ENCODE results near the gene HLCS.
A peak's percentile ranks its signal among the peaks of the same experiment; 100 is the strongest.
"Not testable (repeated sequence)": the region's sequence is repeated elsewhere in the genome, so short reads cannot be mapped to it uniquely, and the experiment has no call there.

Gene HLCS

DNA sequence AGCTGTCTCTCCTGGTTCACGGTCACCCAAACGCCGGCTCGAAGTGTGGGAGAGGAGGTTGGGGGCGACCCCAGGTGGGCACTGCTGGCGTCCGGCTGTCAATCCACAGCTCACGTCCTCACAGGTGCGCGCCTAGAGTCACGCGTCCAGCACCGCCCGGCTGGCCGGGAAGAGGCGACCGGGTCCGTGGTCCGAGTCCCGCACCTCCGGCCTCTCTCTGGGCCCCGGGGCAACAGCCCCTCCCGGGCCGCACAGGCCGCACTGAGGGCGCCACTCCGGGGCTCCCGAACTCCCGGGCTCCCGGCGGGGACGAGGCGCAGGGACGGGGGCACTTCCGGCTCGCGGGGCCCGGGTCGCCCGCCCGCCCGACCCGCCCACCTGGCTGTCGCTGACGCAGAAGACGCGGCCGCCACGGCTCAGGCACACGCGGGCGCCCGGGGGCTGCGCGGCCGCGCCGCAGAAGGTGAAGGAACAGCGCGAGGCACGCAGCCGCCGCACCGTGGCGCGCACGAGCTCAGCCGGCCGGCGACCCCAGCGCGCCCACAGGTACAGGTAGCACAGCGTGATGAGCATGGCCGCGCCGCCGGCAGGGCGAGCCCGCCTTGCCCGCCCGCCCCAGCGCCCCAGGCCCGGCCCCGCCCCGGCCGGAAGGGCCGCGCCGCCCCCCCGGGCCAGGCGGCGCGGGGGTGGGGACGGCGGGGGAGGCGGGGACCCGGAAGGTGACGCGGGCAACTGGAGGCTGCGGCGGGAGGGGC lies at the start of gene HLCS:
Gene HLCS, minus strand, starts transcription at position 604 of the 755 bp plus-strand sequence. Its CDS starts 31 bp downstream, at position 573.
- peak; percentile 43 to 52 for DNase-seq (ENCODE audit: low read depth in 2 of 2)

DNA sequence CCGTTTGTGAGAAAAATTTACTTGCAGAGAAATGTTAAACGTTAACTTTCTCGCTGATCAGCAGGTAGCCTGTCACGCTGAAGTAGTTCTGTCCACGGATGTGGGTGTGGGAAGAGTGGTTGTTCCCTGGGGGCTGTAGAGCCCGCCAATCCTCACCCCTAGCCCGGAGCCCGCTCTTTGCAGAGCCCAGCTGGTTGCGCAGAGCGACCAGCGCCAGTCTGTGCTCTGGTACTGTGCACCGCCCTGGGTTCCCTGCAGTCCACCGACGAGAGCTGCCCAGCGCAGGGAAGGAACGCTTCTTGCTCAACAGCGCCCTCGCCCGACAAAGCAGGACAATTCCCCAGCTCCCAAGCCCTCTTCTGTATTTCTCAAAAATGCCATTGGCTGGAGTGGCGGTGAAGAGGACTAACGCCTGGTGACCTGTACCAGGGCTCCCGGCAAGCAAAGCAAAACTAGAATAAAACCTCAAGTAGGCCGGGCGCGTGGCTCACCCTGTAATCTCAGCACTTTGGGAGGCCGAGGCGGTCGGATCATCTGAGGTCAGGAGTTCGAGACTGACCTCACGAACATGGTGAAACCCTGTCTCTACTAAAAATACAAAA lies 43.4 kb upstream of the HLCS start:
- peak; percentile 56 to 66 for DNase-seq (ENCODE audit: low read depth in 2 of 2)

DNA sequence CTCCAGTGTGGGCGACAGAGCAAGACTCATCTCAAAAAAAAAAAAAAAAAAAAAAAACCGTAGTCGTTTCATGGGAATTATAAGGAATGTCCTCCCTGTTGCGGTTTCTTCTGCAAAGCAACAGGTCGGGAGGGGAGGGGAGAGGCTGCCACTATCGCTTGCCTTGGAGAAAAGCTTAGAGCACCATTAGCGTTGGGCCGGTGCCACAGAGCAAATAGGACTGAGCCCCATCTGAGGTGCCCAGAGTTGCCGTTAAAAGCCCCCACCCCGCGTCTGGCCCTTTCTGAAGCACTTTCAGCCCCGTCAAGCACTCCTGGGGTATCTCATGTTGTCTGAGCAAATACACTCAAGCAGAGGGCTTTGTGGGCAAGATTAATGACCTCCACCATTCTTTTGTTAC lies 42.3 kb upstream of the HLCS start:
- no peak for DNase-seq (ENCODE audit: low read depth in 2 of 2)

DNA sequence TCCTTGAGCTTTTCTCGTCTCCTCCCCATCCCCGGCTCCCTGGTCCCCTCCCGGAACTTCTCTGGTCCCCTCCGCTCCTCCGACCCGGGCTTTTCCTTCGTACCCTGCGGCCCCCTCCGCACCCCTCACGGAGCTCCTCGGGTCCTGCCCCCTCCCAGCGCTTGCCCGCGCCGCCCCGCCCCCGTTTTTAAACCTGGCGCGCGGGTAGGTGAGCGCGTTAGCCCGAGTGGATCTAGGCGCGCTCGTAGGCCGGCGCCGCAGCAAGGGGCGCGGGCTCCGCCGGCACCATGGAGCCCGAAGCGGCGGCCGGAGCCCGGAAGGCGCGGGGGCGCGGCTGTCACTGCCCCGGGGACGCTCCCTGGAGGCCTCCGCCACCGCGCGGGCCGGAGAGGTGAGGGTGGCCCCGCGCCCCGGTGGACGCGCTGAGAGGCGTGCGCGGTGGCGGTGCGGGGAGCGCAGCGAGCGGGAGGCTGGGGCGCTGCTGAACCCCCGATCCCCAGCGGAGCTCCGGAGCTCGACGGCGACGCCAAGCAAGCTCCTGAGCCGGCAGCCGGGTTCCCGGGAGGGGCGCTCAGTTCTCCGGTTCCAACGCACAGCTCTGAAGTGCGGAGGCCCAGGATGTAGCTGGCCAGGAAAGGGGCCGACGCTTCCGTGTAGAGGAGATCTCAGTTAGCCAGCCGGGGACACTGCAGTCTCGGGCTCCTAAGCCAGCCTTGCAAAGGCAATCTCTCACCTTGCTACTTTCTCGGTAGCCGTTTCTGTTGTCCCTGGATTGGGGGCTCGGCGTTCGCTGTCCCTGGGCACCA lies 40.2 kb upstream of the HLCS start, which contains the start of gene RIPPLY3:
Gene RIPPLY3, plus strand, starts transcription at position 217 of the 806 bp plus-strand sequence. Its CDS starts 71 bp downstream, at position 288.
- no peak for DNase-seq (ENCODE audit: low read depth in 2 of 2)

GRCh38 chr21:37005548-37006485 lies 39.3 kb upstream of the HLCS start:
- no peak for DNase-seq (ENCODE audit: low read depth in 2 of 2)

DNA sequence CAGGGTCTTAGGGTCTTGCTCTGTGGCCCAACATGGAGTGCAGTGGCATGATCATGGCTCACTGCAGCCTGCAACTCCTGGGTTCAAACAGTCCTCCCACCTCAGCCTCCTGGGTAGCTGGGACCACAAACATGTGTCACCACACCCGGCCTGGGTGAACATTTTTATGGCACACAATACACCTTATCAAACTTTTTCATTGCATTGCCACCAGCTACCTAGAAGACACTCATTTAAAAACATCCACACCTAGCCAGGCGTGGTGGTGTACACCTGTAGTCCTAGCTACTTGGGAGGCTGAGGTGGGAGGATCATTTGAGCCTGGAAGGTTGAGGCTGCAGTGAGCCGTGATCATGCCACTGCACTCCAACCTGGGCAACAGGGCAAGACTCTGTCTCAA lies 37.4 kb upstream of the HLCS start:
- DNase-seq (ENCODE audit: low read depth in 2 of 2) = not testable (repeated sequence)

- DNase-seq (ENCODE audit: low read depth in 2 of 2) = not testable (repeated sequence)
Measured at GRCh38 chr21:37002851-37003250, 36.4 kb upstream of the HLCS start.

- no peak for DNase-seq (ENCODE audit: low read depth in 2 of 2)
Measured at GRCh38 chr21:37001441-37001840, 35.0 kb upstream of the HLCS start.

DNA sequence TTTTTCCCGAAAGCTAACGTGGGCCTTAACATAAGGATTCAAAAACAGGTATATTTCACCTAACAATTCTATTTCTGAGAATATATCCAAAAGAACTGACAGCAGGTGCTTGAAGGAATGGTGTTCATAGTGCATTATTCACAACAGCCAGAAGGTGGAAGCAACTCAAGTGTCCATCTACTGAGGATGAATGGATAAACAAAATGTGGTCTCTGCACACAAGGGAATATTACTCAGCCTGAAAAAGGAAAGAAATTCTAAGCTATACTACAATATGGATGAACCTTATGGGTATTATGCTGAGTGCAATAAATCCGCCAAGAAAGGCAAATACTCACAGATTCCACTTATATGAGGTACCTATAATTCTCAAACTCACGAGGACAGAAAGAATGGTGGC lies 33.9 kb upstream of the HLCS start:
- no peak for DNase-seq (ENCODE audit: low read depth in 2 of 2)

DNA sequence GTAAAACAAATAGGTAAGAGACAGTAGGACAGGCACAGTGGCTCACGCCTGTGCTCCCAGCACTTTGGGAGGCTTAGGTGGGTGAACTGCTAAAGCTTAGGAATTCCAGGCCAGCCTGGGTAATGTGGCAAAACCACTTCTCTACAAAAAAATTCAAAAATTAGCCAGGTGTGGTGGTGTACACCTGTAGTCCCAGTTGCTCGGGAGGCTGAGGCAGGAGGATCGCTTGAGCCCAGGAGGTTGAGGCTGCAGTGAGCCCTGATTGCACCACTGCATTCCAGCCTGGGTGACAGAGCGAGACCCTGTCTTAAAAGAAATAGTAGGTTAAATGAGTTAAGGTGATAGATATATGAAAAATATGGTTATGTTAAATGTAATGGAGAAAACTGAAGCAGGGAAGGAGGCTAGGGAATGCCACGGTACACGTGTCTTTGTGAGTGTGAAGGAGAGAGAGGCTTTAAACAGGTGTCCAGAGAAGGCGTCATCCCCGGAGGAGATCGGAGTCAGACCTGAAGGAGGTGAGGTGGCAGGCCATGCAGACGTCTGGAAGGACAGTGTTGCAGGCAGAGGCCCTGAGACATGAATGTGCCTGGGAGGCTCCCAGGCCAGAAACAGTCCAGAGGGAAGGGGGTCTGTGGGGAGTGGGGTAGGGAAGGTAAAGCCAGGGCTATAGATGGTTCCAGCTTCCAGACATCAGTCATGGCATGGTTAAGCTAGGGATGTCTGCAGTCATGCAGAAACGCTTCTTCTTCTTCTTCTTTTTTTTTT lies 32.8 kb upstream of the HLCS start:
- no peak for DNase-seq (ENCODE audit: low read depth in 2 of 2)

DNA sequence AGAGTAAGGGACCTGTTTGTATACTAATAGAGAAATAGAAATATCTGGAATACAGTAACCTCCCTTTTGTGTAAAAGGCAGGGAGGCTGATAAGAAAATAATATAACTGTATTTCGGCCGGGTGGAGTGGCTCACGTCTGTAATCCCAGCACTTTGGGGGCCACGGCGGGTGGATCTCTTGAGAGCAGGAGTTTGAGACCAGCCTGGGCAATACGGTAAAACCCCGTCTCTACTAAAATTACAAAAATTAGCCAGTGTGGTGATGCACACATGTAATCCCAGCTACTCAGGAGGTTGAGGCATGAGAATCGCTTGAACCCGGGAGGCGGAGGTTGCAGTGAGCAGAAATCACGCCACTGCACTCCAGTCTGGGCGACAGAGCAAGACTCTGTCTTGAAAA lies 28.8 kb upstream of the HLCS start:
- not testable (repeated sequence) for DNase-seq (ENCODE audit: low read depth in 2 of 2)

DNA sequence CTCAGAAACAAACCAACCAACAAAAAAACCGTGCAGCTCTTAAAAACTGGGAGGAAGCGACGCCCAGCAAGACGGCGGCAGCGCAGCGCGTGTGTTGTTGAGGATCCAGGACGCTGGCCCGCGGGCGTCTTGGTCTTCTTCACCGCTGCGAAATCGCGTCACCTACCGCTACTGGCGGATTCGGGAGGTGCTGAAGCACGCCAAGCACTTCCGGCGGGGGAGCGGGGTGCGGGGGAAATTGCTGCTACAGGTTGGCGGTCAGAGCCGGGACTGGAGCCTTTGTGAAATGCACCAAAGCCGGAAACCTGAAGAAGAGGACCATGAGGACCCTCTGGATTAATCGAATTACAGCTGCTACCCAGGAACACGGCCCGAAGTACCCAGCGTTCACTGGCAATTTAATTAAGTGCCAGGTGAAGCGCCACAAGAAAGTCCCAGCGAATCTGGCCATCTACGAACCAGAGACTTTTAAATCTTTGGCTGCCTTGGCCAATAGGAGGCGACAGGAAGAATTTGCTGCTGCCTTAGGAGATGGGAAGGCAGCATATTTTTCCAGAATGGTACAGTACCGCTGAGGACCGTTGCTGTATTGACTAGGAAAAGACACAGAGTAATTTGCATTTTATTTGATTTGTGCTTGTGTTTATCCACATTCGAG lies 28.2 kb upstream of the HLCS start:
- DNase-seq (ENCODE audit: low read depth in 2 of 2) = no peak

GRCh38 chr21:36992671-36993070 lies 26.2 kb upstream of the HLCS start:
- DNase-seq (ENCODE audit: low read depth in 2 of 2) = no peak

- no peak for DNase-seq (ENCODE audit: low read depth in 2 of 2)
Measured at GRCh38 chr21:36990508-36991205, 24.2 kb upstream of the HLCS start.

- DNase-seq (ENCODE audit: low read depth in 2 of 2) = peak; percentile 65 to 71
Measured at GRCh38 chr21:36989699-36990507, 23.4 kb upstream of the HLCS start.

DNA sequence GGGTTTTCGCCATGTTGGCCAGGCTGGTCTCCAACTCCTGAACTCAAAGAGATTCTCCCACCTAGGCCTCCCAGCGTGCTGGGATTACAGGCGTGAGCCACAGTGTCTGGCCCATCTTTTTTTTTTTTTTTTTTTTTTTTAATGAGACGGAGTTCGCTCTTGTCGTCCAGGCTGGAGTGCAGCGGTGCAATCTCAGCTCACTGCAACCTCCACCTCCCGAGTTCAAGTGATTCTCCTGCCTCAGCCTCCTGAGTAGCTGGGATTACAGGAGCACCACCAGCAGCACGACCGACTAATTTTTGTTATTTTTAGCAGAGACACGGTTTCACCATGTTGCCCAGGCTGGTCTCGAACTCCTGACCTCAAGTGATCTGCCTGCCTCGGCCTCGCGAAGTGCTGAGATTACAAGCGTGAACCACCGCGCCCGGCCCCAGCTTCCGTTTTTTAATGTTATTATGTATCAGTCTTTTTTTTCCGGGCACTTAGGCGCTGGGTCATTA lies 22.8 kb upstream of the HLCS start:
- DNase-seq (ENCODE audit: low read depth in 2 of 2) = not testable (repeated sequence)

DNA sequence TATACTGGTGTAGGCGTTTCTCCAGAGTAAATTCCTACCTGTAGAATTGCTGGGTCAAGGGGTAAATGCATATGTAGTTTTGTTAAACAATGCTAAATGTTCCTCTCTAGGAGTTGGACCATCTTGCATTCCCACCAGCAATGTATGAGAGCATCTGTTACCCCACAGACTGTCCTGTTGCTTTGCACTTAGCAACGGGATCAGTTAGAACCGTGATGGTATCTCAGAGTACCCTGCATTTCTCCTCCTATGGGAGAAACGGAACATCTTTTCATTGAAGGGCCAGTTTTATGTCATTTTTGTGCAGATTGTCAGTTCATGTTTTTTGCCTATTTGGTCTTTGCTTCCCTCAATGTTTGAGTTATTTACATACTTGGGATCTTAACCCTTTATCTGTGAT lies 22.1 kb upstream of the HLCS start:
- DNase-seq (ENCODE audit: low read depth in 2 of 2) = no peak

GRCh38 chr21:36987845-36988244 lies 21.4 kb upstream of the HLCS start:
- DNase-seq (ENCODE audit: low read depth in 2 of 2) = no peak
